HG03135 (cell line): Measurements from ENCODE around the gene TEX38.
"Not testable (repeated sequence)": the region's sequence is repeated elsewhere in the genome, so short reads cannot be mapped to it uniquely, and the experiment has no call there.

ENCODE experiments used
- ATAC-seq: cut with Tn5 transposase; IDR thresholded peaks from one replicate; pipeline ENCODE4 v1.9.1; 2021; ENCODE audit warnings: mild to moderate bottlenecking, moderate library complexity; ENCODE audit not compliant: unreplicated experiment

TEX38 gene

DNA sequence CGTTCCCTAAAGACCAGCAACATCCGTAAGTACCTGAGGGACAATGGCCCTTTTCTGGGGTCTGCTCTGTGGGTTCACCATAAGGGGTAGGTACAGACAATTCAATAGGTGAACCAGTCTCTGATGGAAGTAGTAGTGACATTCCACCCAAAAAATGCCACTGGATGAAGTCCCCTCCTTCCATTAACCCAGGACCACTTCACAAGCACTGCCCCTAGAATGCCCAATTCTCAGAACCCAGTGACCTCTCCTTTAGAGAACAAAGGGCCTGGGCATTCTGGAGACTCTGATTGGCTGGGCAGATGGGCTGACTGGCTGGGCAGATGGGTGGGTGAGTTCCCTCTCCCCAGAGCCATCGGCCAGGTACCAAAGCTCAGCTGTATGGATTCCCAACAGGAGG, at the start of gene TEX38:
TSS of gene TEX38 (plus strand) at position 301 of the 400 bp plus-strand sequence. CDS start at position 382, 81 bp downstream.
- ATAC-seq: no peak

GRCh38 chr1:46621930-46622329, 49.7 kb upstream of the TEX38 start:
- no peak for ATAC-seq

DNA sequence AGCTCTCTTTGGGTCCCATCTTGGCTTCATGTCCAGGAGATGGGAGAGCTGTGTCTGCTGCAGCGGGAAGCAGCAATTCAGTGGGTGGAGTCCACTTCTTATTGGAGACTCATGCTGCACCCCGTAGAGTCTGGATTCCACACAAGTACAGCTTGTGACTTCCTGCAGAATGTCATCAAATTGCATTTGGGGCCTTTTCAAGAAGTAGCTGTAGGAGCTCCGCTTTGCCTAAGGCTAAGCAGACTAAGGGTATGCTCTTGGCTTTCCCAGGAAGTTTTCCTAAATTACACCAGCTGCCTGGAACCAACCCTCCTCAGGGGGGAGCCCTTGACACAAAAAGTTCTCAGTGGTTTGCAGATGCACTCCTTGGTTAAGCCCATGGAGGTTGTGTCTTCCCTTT, 49.3 kb upstream of the TEX38 start:
- ATAC-seq: no peak

DNA sequence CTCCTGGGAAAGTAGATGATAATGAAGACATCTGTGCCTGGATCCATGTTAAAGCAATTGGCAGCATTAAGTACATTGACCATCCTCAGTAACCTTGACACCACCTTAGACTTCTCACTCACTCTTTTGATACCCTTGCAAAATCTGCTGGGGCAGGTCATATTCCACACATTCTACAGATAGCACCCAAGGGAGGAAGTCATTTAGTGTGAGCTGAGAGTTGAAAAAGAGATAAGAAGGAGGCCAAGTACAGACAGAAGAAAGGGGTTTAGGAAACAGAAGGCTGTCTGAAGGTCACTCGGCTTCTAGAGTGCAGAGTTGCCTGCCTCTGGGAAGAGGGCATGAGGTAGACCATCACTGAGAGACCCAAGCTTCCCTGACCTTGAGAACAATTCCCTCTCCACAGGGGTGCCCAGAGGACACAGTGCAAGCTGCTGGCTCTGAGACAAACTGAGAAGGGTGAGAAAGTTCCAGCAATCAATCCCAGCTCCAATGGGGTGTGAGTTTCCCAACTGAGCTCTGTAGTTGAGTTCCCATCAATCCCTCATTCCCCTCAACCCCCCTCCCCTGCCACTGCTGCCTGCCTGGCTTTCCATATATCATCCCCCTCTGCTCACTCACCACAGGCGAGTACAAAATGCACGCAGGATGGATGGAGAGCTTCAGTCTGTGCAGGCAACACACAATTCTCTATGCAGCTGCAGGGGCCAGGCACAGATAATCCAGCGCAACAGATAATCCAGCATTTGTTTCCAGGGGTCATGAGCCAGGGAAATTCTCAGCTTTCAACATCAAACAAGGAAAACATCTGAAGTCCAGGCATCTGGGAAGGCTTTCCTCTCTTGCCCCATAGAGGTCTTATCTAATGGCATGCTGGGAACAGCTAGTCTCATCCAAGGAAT, 47.7 kb upstream of the TEX38 start:
- no peak for ATAC-seq

DNA sequence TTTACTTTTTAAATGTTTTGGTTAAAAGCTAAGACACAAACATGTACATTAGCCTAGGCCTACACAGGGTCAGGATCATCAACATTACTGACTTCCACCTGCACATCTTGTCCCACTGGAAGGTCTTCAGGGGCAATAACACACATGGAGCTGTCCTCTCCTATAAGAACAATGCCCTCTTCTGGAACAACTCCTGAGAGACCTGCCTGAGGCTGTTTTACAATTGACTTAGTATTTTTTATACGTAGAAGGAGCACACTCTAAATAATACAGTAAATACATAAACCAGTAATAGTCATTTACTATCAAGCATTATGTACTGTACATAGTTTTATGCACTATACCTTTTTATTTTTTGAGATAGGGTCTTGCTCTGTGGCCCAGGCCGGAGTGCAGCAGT, 40.9 kb upstream of the TEX38 start:
- ATAC-seq: no peak

DNA sequence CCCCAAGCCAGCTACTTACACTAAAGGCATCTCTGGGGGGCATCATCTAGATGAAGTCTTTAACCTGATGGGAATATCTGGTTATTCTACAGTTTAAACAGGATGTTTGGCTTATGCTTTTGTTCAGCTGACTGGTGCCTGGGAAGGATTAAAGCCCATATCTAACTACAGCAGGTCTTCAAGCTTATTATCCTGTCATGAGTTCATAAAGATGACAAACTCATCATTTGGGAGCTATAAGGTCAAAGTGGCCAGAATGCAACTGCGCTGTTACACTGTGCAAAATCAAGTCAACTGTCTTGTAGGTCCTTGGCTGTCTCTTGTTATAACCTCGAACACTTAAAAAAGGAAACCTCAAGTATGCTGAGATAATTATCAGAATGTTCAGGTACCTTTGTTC, 36.4 kb upstream of the TEX38 start:
- no peak for ATAC-seq

GRCh38 chr1:46637444-46638083, 34.1 kb upstream of the TEX38 start:
- ATAC-seq: no peak

- no peak for ATAC-seq
Observed at GRCh38 chr1:46638921-46639320, 32.7 kb upstream of the TEX38 start.

DNA sequence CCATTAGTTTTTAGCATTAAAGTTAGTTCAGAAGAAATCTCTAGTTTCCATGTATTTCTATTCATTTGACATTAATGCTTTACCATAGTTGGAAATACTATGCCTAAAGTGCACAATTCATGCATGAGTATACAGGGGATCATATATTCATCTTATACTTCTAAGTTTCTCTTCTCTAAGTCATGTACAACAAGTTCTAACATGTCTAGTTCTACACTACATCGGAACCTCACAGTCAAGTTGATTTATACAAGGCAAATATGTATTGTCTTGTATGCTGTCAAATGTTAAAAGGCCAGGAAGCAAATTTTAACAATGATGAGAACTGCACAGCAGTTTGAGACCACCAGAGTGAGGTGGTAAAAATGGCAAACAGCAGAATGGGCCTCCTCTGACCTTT, 32.1 kb upstream of the TEX38 start:
- no peak for ATAC-seq

DNA sequence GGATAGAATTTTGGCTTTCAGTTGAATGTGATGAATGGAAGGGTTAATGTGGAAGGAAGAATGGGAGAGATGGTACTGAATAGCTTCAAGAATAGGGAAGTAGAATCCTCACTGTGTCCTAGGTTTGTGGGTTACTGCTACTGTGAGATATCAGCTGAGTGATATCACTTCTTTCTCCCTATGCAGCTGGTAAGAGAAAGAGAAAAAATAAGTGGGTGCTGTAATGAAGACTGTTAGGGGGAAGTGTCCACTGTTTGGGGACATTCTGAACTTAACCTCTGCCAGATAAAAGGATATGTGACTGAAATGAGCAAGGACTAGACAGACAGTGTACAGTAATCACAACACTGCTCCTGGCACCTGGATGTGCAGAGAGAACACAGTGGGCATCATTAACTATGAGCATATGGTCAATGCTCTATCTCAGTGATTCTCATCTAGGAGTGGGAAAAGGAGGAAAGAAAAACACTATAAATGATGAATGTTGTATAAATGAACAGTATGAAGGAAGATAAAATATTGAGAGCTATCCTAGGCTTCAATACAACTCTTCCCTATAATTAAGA, 29.5 kb upstream of the TEX38 start:
- no peak for ATAC-seq

DNA sequence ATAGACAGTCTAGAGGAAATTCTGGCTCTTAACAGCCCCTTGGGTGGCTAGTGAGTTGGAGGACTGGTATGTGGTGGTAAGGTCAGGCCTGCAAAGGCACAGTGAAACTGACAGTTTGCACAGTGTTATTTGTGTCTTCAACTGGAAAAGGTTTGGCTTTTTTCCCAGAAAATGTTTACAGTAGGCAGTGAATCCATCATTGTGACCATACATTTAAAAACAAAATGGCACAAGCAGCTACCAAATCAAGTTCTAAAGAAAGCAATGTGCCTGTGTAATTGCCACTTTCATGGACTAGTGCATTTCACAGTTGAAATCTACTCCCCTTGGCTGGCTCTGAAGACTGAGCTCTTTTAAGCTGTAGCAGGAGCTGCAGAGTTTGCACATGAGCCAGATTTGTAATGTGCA, 28.3 kb upstream of the TEX38 start:
- no peak for ATAC-seq

- no peak for ATAC-seq
Observed at GRCh38 chr1:46645815-46646214, 25.8 kb upstream of the TEX38 start.

- ATAC-seq: no peak
Observed at GRCh38 chr1:46646331-46646730, 25.3 kb upstream of the TEX38 start.

DNA sequence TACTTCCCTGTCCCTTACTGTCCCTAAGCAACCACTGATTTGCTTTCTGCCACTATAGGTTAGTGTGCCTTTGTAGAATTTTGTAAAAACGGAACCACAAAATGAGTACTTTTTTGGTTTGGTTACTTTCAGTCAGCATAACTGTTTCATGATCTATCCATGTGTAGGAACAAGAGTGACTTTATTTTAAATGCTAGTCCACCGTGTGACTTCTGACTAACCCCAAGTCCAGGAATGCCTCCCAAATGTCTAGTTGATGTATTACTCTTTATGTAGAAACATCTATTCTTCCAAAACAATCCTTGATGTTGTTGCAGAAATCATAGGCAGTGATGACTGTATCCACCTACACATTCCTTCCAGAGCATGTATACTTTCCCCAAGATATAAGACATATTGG, 24.8 kb upstream of the TEX38 start:
- ATAC-seq: no peak

DNA sequence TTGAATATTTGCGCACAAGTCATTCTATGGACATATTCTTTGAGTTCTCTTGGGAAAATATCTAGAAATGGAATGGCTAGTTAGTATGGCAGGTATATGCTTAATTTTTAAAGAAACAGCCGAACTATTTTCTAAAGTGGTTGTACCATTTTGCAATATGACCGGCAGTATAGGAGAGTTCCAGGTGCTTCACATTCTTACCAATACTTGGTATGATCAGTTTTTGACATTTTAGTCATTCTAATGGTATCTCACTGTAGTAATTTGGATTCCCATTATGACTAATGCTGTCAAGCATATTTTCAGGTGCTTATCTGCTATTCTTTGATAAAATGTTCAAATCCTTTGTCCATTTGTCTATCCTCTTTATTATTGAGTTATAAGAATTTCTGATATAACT, 24.0 kb upstream of the TEX38 start:
- no peak for ATAC-seq

GRCh38 chr1:46649764-46650163, 21.9 kb upstream of the TEX38 start:
- ATAC-seq: no peak

DNA sequence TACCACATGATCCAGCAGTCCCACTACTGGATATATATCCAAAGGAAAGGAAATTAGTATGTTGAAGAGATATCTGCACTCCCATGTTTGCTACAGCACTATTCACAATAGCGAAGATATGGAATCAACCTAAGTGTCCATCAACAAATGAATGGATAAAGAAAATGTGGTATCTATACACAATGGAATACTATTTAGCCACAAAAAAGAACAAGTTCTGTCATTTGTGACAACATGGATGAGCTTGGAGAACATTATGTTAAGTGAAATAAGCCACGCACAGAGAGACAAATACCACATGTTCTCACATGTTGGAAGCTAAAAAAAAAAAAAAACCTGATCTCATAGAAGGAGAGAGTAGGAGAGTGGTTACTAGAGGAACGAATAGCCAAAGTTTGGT, 21.2 kb upstream of the TEX38 start:
- ATAC-seq: no peak

- ATAC-seq: not testable (repeated sequence)
Observed at GRCh38 chr1:46651152-46651551, 20.5 kb upstream of the TEX38 start.

DNA sequence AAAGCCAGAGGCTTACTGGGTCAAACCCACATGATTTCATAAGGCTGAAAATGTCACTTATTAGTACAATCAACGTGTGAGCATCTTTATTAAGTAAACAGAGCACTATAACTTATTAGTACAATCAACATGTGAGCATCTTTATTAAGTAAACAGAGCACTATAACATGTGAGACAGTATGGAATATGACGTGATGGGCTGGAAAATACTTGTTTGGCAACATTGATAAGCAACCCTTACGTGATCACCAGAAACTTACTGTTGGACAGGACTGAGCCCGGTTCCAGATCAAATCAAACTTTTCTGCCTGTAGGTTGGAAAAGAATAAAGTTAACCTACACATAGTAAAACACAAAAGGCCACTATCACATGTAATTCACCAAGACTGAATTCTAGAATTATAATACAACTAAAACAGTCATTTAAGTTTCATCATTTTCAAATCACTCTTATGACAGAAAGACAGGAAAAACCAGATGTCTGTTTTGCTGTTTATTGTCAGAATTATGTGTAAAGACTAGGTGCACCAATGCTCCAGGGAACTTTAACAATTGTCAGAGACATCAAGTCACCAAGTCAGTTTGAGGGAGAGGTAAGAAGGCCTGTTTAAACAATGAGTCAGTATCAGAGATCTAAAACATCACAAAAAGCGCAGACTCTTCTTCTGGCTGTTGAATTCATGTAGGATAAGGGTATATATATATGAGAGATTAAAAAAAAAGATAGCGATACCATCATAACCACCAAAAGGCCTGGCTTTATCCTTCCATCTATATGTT, 19.1 kb upstream of the TEX38 start:
- no peak for ATAC-seq

- ATAC-seq: no peak
Observed at GRCh38 chr1:46653405-46653958, 18.2 kb upstream of the TEX38 start.

GRCh38 chr1:46654012-46654411, 17.6 kb upstream of the TEX38 start:
- ATAC-seq: no peak
